ENCODE results near the gene C1QBP. TPM values are rescaled to one million over a fixed set of nuclear protein-coding genes. Genes with fewer than 3 reads are reported as not detected.

C1QBP gene
- total RNA-seq, 1 experiment from 2014 or later: 457 TPM

- peak overlapping the region; percentile 21 for H3K27ac ChIP-seq (ENCODE audit: low read depth, low read length, poor library complexity, severe bottlenecking)
- peaks cover 97% of the 10 kb centered on the region for H3K36me3 ChIP-seq (ENCODE audit: insufficient read depth, low read length, poor library complexity, severe bottlenecking)
- TF ChIP-seq CTCF (conservative IDR thresholded peaks at IDR 0.05; ENCODE audit: low read depth, low read length) (no peak), EZH2 (IDR thresholded peaks at IDR 0.05; ENCODE audit: borderline replicate concordance, low read depth, low read length, poor library complexity, severe bottlenecking) (no peak)
- H3K4me1 ChIP-seq (ENCODE audit: insufficient read depth, low read length, poor library complexity, severe bottlenecking): no peaks in the 10 kb centered on the region
- ChIA-PET CTCF (interaction anchor here (0.8 kb wide), 1 partner anchor 10 kb away, joined by 3 read pairs; the partner anchor contains the start of gene C1QBP), POLR2A (ENCODE audit: low non-redundant PET) (no interaction called here)
- BruUV-seq (replicated peaks): no TSS peak
- DNase-seq (ENCODE audit: low spot score): no peak
- no peaks in the 10 kb centered on the region for H3K27me3 ChIP-seq (replicated peaks; ENCODE audit: insufficient read depth, low read depth, low read length, poor library complexity)
- H3K9me3 ChIP-seq (ENCODE audit: low read depth, low read length, poor library complexity, severe bottlenecking): no peaks in the 10 kb centered on the region
- no peak overlapping the region for H3K4me3 ChIP-seq (ENCODE audit: low read depth, low read length, poor library complexity, severe bottlenecking)
- intact Hi-C loops (cut with micrococcal nuclease; ENCODE audit: unreplicated experiment): no loop called here
Observed at GRCh38 chr17:5429191-5429887, 9.6 kb downstream of the C1QBP start.

- Histone ChIP-seq H3K27me3 (replicated peaks; ENCODE audit: insufficient read depth, low read depth, low read length, poor library complexity) (no peaks in the 10 kb centered on the region), H3K27ac (ENCODE audit: low read depth, low read length, poor library complexity, severe bottlenecking) (no peak overlapping the region), H3K4me1 (ENCODE audit: insufficient read depth, low read length, poor library complexity, severe bottlenecking) (peaks cover 7% of the 10 kb centered on the region), H3K9me3 (ENCODE audit: low read depth, low read length, poor library complexity, severe bottlenecking) (no peaks in the 10 kb centered on the region), H3K36me3 (ENCODE audit: insufficient read depth, low read length, poor library complexity, severe bottlenecking) (peaks cover 94% of the 10 kb centered on the region), H3K4me3 (ENCODE audit: low read depth, low read length, poor library complexity, severe bottlenecking) (no peak overlapping the region)
- ChIA-PET POLR2A (ENCODE audit: low non-redundant PET) (no interaction called here), CTCF (no interaction called here)
- no peak for DNase-seq (ENCODE audit: low spot score)
- intact Hi-C loops (cut with micrococcal nuclease; ENCODE audit: unreplicated experiment): no loop called here
- BruUV-seq (replicated peaks): no TSS peak
- no peak for TF ChIP-seq CTCF (conservative IDR thresholded peaks at IDR 0.05; ENCODE audit: low read depth, low read length)
- no peak for TF ChIP-seq EZH2 (IDR thresholded peaks at IDR 0.05; ENCODE audit: borderline replicate concordance, low read depth, low read length, poor library complexity, severe bottlenecking)
Observed at GRCh38 chr17:5425826-5426225, 13.1 kb downstream of the C1QBP start.

DNA sequence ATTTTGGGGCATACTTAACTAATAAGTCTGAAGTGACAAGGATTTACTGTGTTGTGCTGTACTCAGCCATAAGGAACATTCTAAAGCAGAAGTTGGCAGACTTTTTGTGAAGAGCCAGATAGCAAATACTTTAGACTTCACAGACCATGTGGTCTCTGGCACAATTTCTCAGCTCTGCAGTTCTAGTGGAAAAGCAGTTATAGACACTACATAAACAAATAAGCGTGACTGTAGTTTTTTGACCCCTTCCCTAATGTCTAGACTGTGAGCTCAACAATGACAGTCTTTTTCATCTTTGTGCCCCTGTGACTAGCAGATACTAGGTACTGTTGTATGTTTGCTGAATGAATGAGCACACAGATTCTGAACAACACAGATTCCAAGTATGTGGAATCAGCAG is 14.0 kb downstream of the C1QBP start:
- ChIA-PET CTCF (interaction anchor here (1.0 kb wide), 1 partner anchor 14 kb away, joined by 4 read pairs; the partner anchor contains the start of gene C1QBP), POLR2A (ENCODE audit: low non-redundant PET) (no interaction called here)
- no peak for TF ChIP-seq EZH2 (IDR thresholded peaks at IDR 0.05; ENCODE audit: borderline replicate concordance, low read depth, low read length, poor library complexity, severe bottlenecking)
- no peak for TF ChIP-seq CTCF (conservative IDR thresholded peaks at IDR 0.05; ENCODE audit: low read depth, low read length)
- no peak for DNase-seq (ENCODE audit: low spot score)
- Histone ChIP-seq H3K4me3 (ENCODE audit: low read depth, low read length, poor library complexity, severe bottlenecking) (no peak overlapping the region), H3K4me1 (ENCODE audit: insufficient read depth, low read length, poor library complexity, severe bottlenecking) (peaks cover 7% of the 10 kb centered on the region), H3K27me3 (replicated peaks; ENCODE audit: insufficient read depth, low read depth, low read length, poor library complexity) (no peaks in the 10 kb centered on the region), H3K27ac (ENCODE audit: low read depth, low read length, poor library complexity, severe bottlenecking) (no peak overlapping the region), H3K36me3 (ENCODE audit: insufficient read depth, low read length, poor library complexity, severe bottlenecking) (peaks cover 85% of the 10 kb centered on the region), H3K9me3 (ENCODE audit: low read depth, low read length, poor library complexity, severe bottlenecking) (no peaks in the 10 kb centered on the region)
- no TSS peak for BruUV-seq (replicated peaks)
- intact Hi-C loops (cut with micrococcal nuclease; ENCODE audit: unreplicated experiment): no loop called here

Data from A673 (cell line).